Activated CD8-positive, alpha-beta T cell treated with anti-CD3 and anti-CD28 coated beads for 36 hours (primary cell): ENCODE measurements around the gene C10orf90. TPM values are rescaled to one million over a fixed set of nuclear protein-coding genes. Genes with fewer than 3 reads are reported as not detected.

Experiments used
- ATAC-seq: fragments of 200-7000 bp; cut with Tn5 transposase; one replicate; pipeline ENCODE4 v1.10.0; 2021; ENCODE audit warnings: mild to moderate bottlenecking, moderate library complexity
- CTCF ChIA-PET: fragments of 350-600 bp; sonication (Branson Sonifier 250); formaldehyde crosslinking; loops from one replicate; lab custom pipeline; 2021; ENCODE audit warnings: antibody characterized with exemption; lab: Charles Lee
- POLR2A ChIA-PET: fragments of 350-600 bp; sonication (Branson Sonifier 250); formaldehyde crosslinking; loops from one replicate; lab custom pipeline; 2021; ENCODE audit warnings: antibody characterized with exemption; lab: Charles Lee
- DNase-seq: peaks from one replicate; pipeline ENCODE4 v3.0.0-alpha.2; 2020
- H3K27ac Mint-ChIP-seq: one replicate; pipeline ENCODE4 v1.8.0; 2021; ENCODE audit warnings: mild to moderate bottlenecking, mixed read lengths
- H3K27me3 Mint-ChIP-seq: one replicate; pipeline ENCODE4 v1.8.0; 2021; ENCODE audit warnings: mixed read lengths
- H3K36me3 Mint-ChIP-seq: one replicate; pipeline ENCODE4 v1.8.0; 2021; ENCODE audit warnings: low read depth, mixed read lengths
- H3K4me1 Mint-ChIP-seq: one replicate; pipeline ENCODE4 v1.8.0; 2021; ENCODE audit warnings: low read depth, mixed read lengths
- H3K4me3 Mint-ChIP-seq: one replicate; pipeline ENCODE4 v1.8.0; 2021; ENCODE audit warnings: mild to moderate bottlenecking, moderate library complexity, mixed read lengths
- H3K9me3 Mint-ChIP-seq: one replicate; pipeline ENCODE4 v1.8.0; 2021; ENCODE audit warnings: mixed read lengths
- intact Hi-C: fragments of 100-400 bp; cut with micrococcal nuclease; formaldehyde crosslinking; loops from one replicate; pipeline ENCODE4 v1.10.0; 2022
- total RNA-seq, 2 experiments: library from RNA; stranded (reverse); gene quantifications; one replicate each; pipeline ENCODE4 v1.2.3, GENCODE V29; 2021
- TF ChIP-seq, protein P1 (sequence below): fragments of 200-600 bp; IDR thresholded peaks from one replicate; pipeline ENCODE4 v1.8.0; 2022; ENCODE audit warnings: antibody characterized with exemption, mild to moderate bottlenecking

Gene C10orf90
- total RNA-seq, 2 experiments from 2014 or later, result not detected

- Mint-ChIP-seq H3K27ac (no peak overlapping the region), H3K27me3 (no peaks in the 10 kb centered on the region), H3K36me3 (no peaks in the 10 kb centered on the region), H3K9me3 (peaks cover 1% of the 10 kb centered on the region), H3K4me1 (no peaks in the 10 kb centered on the region), H3K4me3 (no peak overlapping the region)
- CTCF ChIA-PET, result no interaction called here
- TF ChIP-seq, protein P1, sequence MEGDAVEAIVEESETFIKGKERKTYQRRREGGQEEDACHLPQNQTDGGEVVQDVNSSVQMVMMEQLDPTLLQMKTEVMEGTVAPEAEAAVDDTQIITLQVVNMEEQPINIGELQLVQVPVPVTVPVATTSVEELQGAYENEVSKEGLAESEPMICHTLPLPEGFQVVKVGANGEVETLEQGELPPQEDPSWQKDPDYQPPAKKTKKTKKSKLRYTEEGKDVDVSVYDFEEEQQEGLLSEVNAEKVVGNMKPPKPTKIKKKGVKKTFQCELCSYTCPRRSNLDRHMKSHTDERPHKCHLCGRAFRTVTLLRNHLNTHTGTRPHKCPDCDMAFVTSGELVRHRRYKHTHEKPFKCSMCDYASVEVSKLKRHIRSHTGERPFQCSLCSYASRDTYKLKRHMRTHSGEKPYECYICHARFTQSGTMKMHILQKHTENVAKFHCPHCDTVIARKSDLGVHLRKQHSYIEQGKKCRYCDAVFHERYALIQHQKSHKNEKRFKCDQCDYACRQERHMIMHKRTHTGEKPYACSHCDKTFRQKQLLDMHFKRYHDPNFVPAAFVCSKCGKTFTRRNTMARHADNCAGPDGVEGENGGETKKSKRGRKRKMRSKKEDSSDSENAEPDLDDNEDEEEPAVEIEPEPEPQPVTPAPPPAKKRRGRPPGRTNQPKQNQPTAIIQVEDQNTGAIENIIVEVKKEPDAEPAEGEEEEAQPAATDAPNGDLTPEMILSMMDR, result no peak
- ATAC-seq, result no peak
- intact Hi-C loops, result no loop called here
- no peak for DNase-seq
- POLR2A ChIA-PET, result no interaction called here
These were observed 52.8 kb downstream of the C10orf90 start for GRCh38 chr10:126617733-126618132.

GRCh38 chr10:126617208-126617607 is 53.3 kb downstream of the C10orf90 start:
- Mint-ChIP-seq H3K27me3 (no peaks in the 10 kb centered on the region), H3K4me1 (no peaks in the 10 kb centered on the region), H3K36me3 (no peaks in the 10 kb centered on the region), H3K4me3 (no peak overlapping the region), H3K9me3 (no peaks in the 10 kb centered on the region), H3K27ac (no peak overlapping the region)
- intact Hi-C loops, result no loop called here
- TF ChIP-seq, protein P1, result no peak
- ChIA-PET POLR2A (no interaction called here), CTCF (no interaction called here)
- ATAC-seq, result no peak
- no peak for DNase-seq

DNA sequence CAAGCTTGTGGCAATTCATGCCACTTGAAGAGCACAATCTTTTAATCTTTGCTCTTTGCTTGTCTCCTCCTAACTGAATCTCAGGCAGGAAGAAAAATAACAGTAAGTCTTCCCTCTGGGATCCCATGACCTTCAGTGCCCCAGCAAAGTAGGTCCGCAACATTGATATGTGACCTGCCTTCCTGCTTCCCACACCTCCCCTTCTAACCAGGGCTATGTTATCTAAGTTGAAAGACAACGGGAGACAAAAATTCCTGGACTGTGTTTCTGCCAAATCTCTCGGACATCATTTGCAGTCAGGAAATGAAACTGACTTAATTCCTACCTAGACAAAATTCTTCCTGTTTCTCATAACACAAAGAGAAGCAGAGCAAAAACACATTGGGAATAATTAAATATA is 53.8 kb downstream of the C10orf90 start:
- H3K27ac Mint-ChIP-seq, result no peak overlapping the region
- ChIA-PET POLR2A (no interaction called here), CTCF (no interaction called here)
- ATAC-seq (no peak), DNase-seq (no peak)
- no peak overlapping the region for H3K4me3 Mint-ChIP-seq
- intact Hi-C loops, result no loop called here
- TF ChIP-seq, protein P1, result no peak
- no peaks in the 10 kb centered on the region for H3K36me3 Mint-ChIP-seq
- H3K9me3 Mint-ChIP-seq, result no peaks in the 10 kb centered on the region
- no peaks in the 10 kb centered on the region for H3K4me1 Mint-ChIP-seq
- H3K27me3 Mint-ChIP-seq, result no peaks in the 10 kb centered on the region

GRCh38 chr10:126611303-126611702 is 59.2 kb downstream of the C10orf90 start:
- TF ChIP-seq, protein P1, result no peak
- POLR2A ChIA-PET, result no interaction called here
- Mint-ChIP-seq H3K36me3 (no peaks in the 10 kb centered on the region), H3K4me3 (no peak overlapping the region), H3K27ac (no peak overlapping the region), H3K4me1 (no peaks in the 10 kb centered on the region), H3K9me3 (no peaks in the 10 kb centered on the region), H3K27me3 (no peaks in the 10 kb centered on the region)
- CTCF ChIA-PET, result no interaction called here
- ATAC-seq (no peak), DNase-seq (no peak)
- intact Hi-C loops, result no loop called here

DNA sequence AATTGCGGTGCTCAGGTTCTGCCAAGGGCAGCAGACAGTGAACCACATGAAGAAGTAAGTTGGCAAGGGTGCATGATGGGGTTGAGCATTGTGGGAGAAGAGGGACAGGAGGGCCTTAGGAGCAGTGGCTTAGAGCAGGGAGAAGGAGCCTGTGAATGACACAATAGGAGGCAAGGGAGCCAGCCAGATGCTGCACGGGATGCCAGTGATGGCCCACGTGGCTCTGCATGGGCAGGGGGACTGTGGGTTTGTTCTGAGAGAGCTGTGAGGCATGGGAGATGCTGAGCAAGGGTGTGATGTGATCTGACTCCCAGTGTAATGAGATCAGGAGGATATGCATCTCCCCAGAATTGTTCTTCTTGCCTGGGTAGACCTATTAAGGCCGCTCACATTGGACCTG is 60.9 kb downstream of the C10orf90 start:
- ChIA-PET CTCF (no interaction called here), POLR2A (no interaction called here)
- Mint-ChIP-seq H3K4me1 (no peaks in the 10 kb centered on the region), H3K4me3 (no peak overlapping the region), H3K27ac (no peak overlapping the region), H3K9me3 (no peaks in the 10 kb centered on the region), H3K27me3 (no peaks in the 10 kb centered on the region), H3K36me3 (no peaks in the 10 kb centered on the region)
- ATAC-seq, result no peak
- DNase-seq, result no peak
- intact Hi-C loops, result no loop called here
- TF ChIP-seq, protein P1, result no peak
